GM23248 (cell line): ENCODE data around the gene VWA8.

Experiments
- EZH2 ChIP-seq: fragments of 200-600 bp; sonication (generic); IDR thresholded peaks from 2 replicates; pipeline ENCODE4 v1.6.1; 2018; ENCODE audit warnings: antibody characterized with exemption, mild to moderate bottlenecking; ENCODE audit not compliant: insufficient read depth, poor library complexity, severe bottlenecking
- EZH2phosphoT487 ChIP-seq: fragments of 200-600 bp; sonication (generic); IDR thresholded peaks from 2 replicates; pipeline ENCODE4 v1.6.1; 2018; ENCODE audit warnings: antibody characterized with exemption, moderate library complexity, mild to moderate bottlenecking, low read depth; ENCODE audit not compliant: insufficient read depth

DNA sequence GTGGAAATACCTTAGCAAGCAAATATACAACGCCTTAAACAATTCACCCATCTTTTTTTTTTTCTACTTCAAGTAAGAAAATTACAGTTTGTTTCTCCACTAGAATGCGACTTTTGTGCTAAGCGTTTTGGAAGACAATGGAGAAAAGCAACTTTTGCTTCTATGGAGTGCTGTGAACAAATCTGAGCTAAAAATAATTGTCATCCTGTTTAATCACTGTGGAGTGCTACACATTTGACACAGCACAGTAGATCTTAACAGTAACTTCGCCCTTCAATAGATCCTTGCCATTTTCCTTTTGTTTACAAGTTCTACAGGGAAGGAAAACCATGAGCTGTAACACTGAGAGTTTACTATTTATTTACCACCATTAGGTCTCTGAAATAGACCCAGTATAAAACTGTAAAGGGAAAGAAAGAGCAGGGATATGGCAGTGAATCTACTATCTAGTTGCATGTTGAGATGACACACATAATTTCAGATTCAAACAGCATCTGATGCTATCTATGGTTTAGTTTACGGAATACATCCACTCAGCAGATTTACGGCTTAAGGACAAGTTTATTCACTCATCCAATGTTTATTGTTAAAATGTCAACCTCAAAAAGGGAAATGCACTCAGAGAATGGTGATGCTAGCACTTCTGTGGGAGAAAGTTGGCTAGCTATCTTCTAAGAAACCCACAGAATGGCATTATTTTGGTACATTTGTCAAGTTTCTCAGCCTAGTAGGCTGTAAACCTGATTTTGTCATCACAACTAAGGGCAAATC lies 175.3 kb downstream of the VWA8 start:
- no peak for TF ChIP-seq EZH2phosphoT487
- TF ChIP-seq EZH2: no peak
